RWPE1 (cell line): ENCODE data around the gene KMT5B.

Source experiments
- CTCF ChIA-PET: fragments of 350-600 bp; sonication (Branson Sonifier 250); formaldehyde crosslinking; extraction: SDS; loops from one replicate; lab custom pipeline; 2021; lab: Yijun Ruan, JAX
- POLR2A ChIA-PET: fragments of 400-600 bp; formaldehyde crosslinking; extraction: SDS; loops from one replicate; lab custom pipeline; 2020; ENCODE audit warnings: antibody characterized with exemption; ENCODE audit not compliant: low non-redundant PET; lab: Yijun Ruan, JAX
- DNase-seq: peaks from one replicate; pipeline ENCODE4 v3.0.0; 2012; ENCODE audit warnings: low spot score
- H3K27ac ChIP-seq: fragments of 450-650 bp; 2 replicates; pipeline ENCODE4 v1.5.1; 2017
- TF ChIP-seq, protein P1 (sequence below): fragments of 450-650 bp; conservative IDR thresholded peaks from 2 replicates; pipeline ENCODE4 v1.5.1; 2017; ENCODE audit warnings: low read depth, mild to moderate bottlenecking

KMT5B gene

DNA sequence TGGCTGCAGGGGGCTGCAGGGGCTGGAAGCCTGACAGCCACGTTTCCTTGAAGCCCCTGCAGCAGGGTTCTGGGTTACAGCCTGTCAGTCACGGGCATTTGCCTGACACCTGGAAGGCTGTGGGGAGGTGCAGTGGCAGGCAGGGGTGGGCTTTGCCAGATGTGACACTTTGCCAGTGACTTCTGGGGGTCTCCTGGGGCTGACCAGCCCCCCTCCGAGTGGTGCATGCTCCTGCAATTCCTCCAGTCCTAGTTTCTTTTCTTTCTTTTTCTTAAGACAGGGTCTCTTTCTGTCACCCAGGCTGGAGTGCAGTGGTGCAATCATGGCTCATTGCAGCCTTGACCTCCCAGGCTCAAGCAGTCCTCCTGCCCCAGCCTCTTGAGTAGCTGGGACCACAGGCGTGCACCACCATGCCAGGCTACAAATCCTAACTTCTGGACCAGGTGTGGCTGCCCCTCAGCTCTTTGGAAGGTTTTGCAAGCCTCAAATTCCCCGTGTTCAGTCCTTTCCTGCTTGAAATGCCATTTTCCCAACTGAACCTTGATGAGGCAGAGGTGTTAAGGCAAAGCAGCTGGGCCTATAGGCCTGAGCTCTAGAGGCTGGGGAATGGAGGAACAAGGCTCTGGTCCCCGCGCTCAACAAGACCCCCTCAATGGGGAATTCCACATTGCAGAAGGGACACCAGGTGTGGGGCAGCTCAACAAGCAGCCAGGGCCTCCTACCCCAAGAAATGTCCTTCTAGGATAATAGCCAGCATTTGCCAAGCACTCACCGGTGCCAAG, 71.7 kb downstream of the KMT5B start:
- no peak for DNase-seq
- POLR2A ChIA-PET: no interaction called here
- TF ChIP-seq, protein P1, sequence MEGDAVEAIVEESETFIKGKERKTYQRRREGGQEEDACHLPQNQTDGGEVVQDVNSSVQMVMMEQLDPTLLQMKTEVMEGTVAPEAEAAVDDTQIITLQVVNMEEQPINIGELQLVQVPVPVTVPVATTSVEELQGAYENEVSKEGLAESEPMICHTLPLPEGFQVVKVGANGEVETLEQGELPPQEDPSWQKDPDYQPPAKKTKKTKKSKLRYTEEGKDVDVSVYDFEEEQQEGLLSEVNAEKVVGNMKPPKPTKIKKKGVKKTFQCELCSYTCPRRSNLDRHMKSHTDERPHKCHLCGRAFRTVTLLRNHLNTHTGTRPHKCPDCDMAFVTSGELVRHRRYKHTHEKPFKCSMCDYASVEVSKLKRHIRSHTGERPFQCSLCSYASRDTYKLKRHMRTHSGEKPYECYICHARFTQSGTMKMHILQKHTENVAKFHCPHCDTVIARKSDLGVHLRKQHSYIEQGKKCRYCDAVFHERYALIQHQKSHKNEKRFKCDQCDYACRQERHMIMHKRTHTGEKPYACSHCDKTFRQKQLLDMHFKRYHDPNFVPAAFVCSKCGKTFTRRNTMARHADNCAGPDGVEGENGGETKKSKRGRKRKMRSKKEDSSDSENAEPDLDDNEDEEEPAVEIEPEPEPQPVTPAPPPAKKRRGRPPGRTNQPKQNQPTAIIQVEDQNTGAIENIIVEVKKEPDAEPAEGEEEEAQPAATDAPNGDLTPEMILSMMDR: no peak
- no peak overlapping the region for H3K27ac ChIP-seq
- CTCF ChIA-PET: no interaction called here

DNA sequence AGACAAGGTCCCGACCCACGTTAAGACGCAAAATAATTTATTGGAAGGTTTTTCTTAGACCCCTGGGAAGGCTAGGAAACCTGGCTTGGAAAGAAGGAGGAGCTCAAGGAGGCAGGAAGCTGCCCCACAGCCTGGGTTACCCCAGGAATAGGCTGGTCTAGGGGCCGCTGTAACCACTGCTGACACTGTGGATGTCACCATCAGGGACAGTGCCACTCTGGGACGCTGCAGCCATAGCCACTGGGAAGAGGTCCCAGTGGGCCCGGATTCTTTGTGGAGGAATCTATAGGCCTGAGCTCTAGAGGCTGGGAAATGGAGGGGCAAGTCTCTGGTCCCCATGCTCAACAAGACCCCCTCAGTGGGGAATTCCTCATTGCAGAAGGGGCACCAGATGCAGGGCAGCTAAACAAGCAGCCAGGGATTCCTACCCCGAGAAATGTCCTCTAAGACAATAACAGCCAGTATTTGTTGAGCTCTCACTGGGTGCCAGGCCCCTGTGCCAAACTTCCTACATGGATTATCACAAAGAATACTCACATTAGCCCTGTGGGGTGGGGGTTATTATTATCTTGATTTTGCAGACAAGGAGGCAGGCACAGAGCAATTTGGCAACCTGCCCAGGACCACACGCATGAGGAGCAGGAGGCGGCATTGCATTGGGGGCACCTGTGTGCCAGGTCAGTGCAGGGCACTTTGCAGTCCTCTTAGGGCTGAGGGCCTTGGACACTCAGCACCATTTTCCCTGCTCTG, 72.4 kb downstream of the KMT5B start:
- no peak overlapping the region for H3K27ac ChIP-seq
- DNase-seq: no peak
- CTCF ChIA-PET: interaction anchor here (0.7 kb wide), 1 partner anchor 54 kb away, joined by 3 read pairs; no protein-coding TSS in a partner anchor
- TF ChIP-seq, protein P1: no peak
- POLR2A ChIA-PET: no interaction called here

DNA sequence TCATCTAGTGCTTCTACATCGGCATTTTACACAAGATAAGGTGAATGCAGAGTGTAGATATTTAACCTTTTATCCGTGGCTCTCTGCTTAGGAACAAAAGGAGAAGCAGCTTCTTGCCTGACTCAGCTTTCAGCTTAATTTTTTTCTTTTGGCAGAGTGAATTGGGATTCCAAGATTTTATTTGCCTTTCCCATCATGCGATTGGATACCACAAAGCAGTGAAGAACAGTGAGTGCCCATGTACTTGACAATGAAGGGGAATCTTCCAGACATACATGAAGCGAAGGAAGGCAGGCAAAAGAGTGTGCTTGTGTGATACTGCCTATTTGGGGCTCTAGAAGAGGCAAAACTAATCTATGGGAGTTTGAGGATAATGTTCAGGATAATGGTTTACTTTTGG, 74.9 kb downstream of the KMT5B start:
- CTCF ChIA-PET: interaction anchor here (0.6 to 0.9 kb wide), 4 partner anchors 10 to 1370 kb away, joined by 3 to 6 read pairs (median 4); no protein-coding TSS in a partner anchor
- POLR2A ChIA-PET: no interaction called here
- DNase-seq: no peak
- no peak overlapping the region for H3K27ac ChIP-seq
- TF ChIP-seq, protein P1: no peak

- TF ChIP-seq, protein P1: no peak
- CTCF ChIA-PET: interaction anchor here (0.6 to 0.9 kb wide), 2 partner anchors 10 to 1370 kb away, joined by 3 to 4 read pairs; no protein-coding TSS in a partner anchor
- no peak for DNase-seq
- POLR2A ChIA-PET: no interaction called here
- no peak overlapping the region for H3K27ac ChIP-seq
These were observed 75.3 kb downstream of the KMT5B start for GRCh38 chr11:68137833-68138232.

GRCh38 chr11:68136866-68137265, 76.2 kb downstream of the KMT5B start:
- no peak overlapping the region for H3K27ac ChIP-seq
- POLR2A ChIA-PET: no interaction called here
- TF ChIP-seq, protein P1: no peak
- CTCF ChIA-PET: interaction anchor here (0.7 kb wide), 1 partner anchor 440 kb away, joined by 3 read pairs; no protein-coding TSS in a partner anchor
- DNase-seq: no peak

- TF ChIP-seq, protein P1: no peak
- POLR2A ChIA-PET: no interaction called here
- DNase-seq: no peak
These were observed 77.9 kb downstream of the KMT5B start for GRCh38 chr11:68135161-68135560.

More at GRCh38 chr11:68135161-68135560, 77.9 kb downstream of the KMT5B start:
- H3K27ac ChIP-seq: no peak overlapping the region
- CTCF ChIA-PET: no interaction called here
